Tibial artery (tissue), 4 donors: ENCODE data around the gene NUCB2.

Experiments
- DNase-seq, 2 donors: peaks; one replicate each; pipeline ENCODE4 v3.0.0-alpha.2; 2019
- H3K27ac ChIP-seq, 2 donors: fragments of 200-600 bp; sonication (generic) in 1 of 2; 1 replicate in 1 of 2; 2 replicates in 1 of 2; pipeline ENCODE4 v1.5.1; 2018 to 2019; ENCODE audit warnings: mild to moderate bottlenecking in 1 of 2
- H3K27me3 ChIP-seq, 2 donors: fragments of 200-600 bp; sonication (generic) in 1 of 2; one replicate each; pipeline versions ENCODE4 v1.5.1 to v1.6.0; 2016 to 2019
- H3K36me3 ChIP-seq, 3 donors: fragments of 200-600 bp; sonication (generic) in 2 of 3; one replicate each; pipeline ENCODE4 v1.5.1; 2016 to 2019; ENCODE audit warnings: mild to moderate bottlenecking in 2 of 3
- H3K4me1 ChIP-seq, 4 donors: fragments of 200-600 bp; sonication (generic) in 2 of 4; 1 replicate in 3 of 4; 2 replicates in 1 of 4; pipeline ENCODE4 v1.5.1; 2016 to 2019
- H3K4me3 ChIP-seq, 2 donors: fragments of 200-600 bp; sonication (generic) in 1 of 2; 1 replicate in 1 of 2; 2 replicates in 1 of 2; pipeline ENCODE4 v1.5.1; 2018 to 2019; ENCODE audit warnings: mild to moderate bottlenecking in 2 of 2
- H3K9me3 ChIP-seq, 3 donors: fragments of 200-600 bp; sonication (generic) in 1 of 3; one replicate each; pipeline ENCODE4 v1.5.1; 2016 to 2019
- intact Hi-C: fragments of 100-400 bp; cut with DNase I; formaldehyde crosslinking; loops from one replicate; pipeline ENCODE4 v1.15.0; 2023; ENCODE audit warnings: low total_unique reads
- TF ChIP-seq, protein P1 (sequence below), 2 experiments: fragments of 200-600 bp in 1 of 2; fragments of 450-650 bp in 1 of 2; IDR thresholded peaks; one replicate each; pipeline ENCODE4 v1.5.1; 2017 to 2019; ENCODE audit warnings: antibody characterized with exemption in 2 of 2, mild to moderate bottlenecking in 1 of 2, moderate library complexity in 1 of 2

NUCB2 gene

DNA sequence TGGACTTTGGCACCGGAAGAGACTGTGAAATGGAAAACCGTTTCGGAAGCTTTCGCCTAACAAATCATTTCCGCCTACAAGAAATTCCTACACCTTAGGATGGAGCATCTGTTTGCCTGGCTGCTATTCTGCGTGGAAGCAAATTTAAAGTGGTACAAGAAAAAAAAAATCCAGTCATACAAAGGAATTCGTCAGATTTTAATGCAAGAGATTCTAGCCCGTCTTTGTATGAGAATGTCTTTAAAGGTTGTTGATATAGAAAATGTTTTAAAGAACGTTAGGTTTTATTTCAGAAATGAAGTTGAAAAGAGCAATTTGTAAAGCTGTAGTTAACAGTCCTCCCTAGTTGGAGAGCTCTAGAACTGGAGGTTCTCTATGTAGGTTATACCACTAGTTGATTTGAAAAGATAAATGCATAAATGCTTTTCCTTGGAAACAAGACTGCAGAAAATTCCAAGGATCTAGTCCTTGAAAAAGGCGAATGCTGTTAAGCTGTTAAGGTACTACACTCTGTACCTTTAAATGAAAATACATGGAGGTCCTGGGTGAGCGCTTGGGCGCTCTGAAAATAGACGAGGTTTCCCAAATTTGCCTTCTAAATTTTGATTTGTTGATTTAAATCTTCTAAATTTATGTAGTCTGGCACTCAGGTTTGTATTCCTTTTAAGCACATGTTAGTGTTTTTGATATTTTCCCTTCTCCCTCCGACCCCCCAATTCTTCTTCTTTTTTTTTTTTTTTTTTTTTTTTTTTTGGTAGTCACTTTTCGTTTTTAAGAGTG, 77.5 kb downstream of the NUCB2 start:
- intact Hi-C loops, result no loop called here
- Histone ChIP-seq H3K4me1 (peaks cover 0 to 11% (median 6%) of the 10 kb centered on the region in 4 donors), H3K27ac (peak overlapping the region; percentile 86 to 88), H3K27me3 (no peaks in the 10 kb centered on the region), H3K36me3 (no peaks in the 10 kb centered on the region), H3K9me3 (no peaks in the 10 kb centered on the region), H3K4me3 (peak overlapping the region; percentile 63 to 65)
- TF ChIP-seq, protein P1, sequence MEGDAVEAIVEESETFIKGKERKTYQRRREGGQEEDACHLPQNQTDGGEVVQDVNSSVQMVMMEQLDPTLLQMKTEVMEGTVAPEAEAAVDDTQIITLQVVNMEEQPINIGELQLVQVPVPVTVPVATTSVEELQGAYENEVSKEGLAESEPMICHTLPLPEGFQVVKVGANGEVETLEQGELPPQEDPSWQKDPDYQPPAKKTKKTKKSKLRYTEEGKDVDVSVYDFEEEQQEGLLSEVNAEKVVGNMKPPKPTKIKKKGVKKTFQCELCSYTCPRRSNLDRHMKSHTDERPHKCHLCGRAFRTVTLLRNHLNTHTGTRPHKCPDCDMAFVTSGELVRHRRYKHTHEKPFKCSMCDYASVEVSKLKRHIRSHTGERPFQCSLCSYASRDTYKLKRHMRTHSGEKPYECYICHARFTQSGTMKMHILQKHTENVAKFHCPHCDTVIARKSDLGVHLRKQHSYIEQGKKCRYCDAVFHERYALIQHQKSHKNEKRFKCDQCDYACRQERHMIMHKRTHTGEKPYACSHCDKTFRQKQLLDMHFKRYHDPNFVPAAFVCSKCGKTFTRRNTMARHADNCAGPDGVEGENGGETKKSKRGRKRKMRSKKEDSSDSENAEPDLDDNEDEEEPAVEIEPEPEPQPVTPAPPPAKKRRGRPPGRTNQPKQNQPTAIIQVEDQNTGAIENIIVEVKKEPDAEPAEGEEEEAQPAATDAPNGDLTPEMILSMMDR (IDR thresholded peaks at IDR 0.05), result no peak
- DNase-seq, result no peak

- H3K27me3 ChIP-seq, result no peaks in the 10 kb centered on the region
- TF ChIP-seq, protein P1 (IDR thresholded peaks at IDR 0.05), result peak; percentile 52 to 54
- peak overlapping the region in 1 of 2 donors; percentile 63 for H3K4me3 ChIP-seq
- no peaks in the 10 kb centered on the region for H3K9me3 ChIP-seq
- intact Hi-C loops, result no loop called here
- peaks cover 0 to 5% (median 4%) of the 10 kb centered on the region in 3 donors for H3K36me3 ChIP-seq
- no peak overlapping the region for H3K27ac ChIP-seq
- H3K4me1 ChIP-seq, result peaks cover 0 to 11% (median 6%) of the 10 kb centered on the region in 4 donors
- peak; percentile 56 to 66 for DNase-seq
Observed at GRCh38 chr11:17354601-17354991, 78.1 kb downstream of the NUCB2 start.

GRCh38 chr11:17366495-17366894, 90.0 kb downstream of the NUCB2 start:
- TF ChIP-seq, protein P1 (IDR thresholded peaks at IDR 0.05), result no peak

DNA sequence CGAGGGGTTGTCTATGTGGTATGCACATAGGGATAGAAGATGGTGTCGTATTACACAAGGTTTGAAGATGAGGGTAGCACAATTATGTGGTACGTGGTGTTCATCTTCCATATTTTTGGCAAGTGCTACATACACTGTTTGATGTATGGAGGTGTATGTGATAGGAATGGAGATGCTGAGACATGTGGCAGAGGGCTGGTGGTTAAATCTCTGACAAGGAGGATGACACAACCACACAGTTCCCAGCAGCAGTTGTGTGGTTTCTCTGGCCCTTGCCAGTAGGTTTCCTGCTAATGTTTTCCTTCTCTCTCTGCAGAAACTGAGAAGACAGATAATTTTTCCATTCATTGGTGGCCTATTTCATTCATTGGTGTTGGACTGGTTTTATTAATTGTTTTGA, 92.0 kb downstream of the NUCB2 start:
- Histone ChIP-seq H3K9me3 (peaks cover 0 to 49% (median 41%) of the 10 kb centered on the region in 3 donors), H3K36me3 (peaks cover 63 to 82% (median 73%) of the 10 kb centered on the region in 3 donors)

More at GRCh38 chr11:17366495-17366894, 90.0 kb downstream of the NUCB2 start:
- H3K4me3 ChIP-seq, result no peak overlapping the region
- no peak for DNase-seq
- H3K9me3 ChIP-seq, result peaks cover 0 to 28% (median 25%) of the 10 kb centered on the region in 3 donors
- H3K27ac ChIP-seq, result no peak overlapping the region
- peaks cover 43 to 62% (median 53%) of the 10 kb centered on the region in 3 donors for H3K36me3 ChIP-seq
- no peaks in the 10 kb centered on the region for H3K4me1 ChIP-seq
- H3K27me3 ChIP-seq, result no peaks in the 10 kb centered on the region
- intact Hi-C loops, result no loop called here

DNA sequence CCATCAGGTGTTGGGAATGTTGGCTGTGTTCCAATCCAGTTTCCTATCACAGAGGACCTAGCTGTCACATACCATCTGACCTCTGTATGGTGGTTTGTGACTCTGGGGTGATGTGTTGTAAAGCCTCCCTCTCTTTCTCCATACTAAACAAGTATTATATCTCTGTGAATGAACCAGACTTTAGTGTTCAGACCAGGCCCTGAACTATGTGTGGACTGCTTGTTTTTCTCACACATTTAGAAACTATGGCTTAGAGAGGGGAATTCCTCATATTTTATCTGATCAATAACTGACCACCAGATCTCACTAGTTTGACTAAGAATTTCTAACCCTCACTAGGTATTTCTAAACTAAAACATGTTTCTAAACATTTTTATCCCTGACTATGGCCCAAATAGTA, 92.6 kb downstream of the NUCB2 start:
- no peak overlapping the region for H3K4me3 ChIP-seq
- H3K27ac ChIP-seq, result no peak overlapping the region
- H3K36me3 ChIP-seq, result peaks cover 69 to 87% (median 76%) of the 10 kb centered on the region in 3 donors
- intact Hi-C loops, result no loop called here
- TF ChIP-seq, protein P1 (IDR thresholded peaks at IDR 0.05), result no peak
- no peaks in the 10 kb centered on the region for H3K27me3 ChIP-seq
- DNase-seq, result no peak
- H3K9me3 ChIP-seq, result peaks cover 0 to 53% (median 41%) of the 10 kb centered on the region in 3 donors
- no peaks in the 10 kb centered on the region for H3K4me1 ChIP-seq

More for the DNA sequence above, 92.0 kb downstream of the NUCB2 start:
- TF ChIP-seq, protein P1 (IDR thresholded peaks at IDR 0.05), result no peak
- no peak for DNase-seq
- H3K27me3 ChIP-seq, result no peaks in the 10 kb centered on the region
- intact Hi-C loops, result no loop called here
- H3K27ac ChIP-seq, result no peak overlapping the region
- H3K4me1 ChIP-seq, result no peaks in the 10 kb centered on the region
- no peak overlapping the region for H3K4me3 ChIP-seq
